PC-3 (cell line): ENCODE results near the gene PRKN. TPM values are rescaled to one million over a fixed set of nuclear protein-coding genes. Genes with fewer than 3 reads are reported as not detected.
A peak's percentile ranks its signal among the peaks of the same experiment; 100 is the strongest.

Source experiments
- ATAC-seq: fragments of 200-7000 bp; cut with Tn5 transposase; 2 replicates; pipeline ENCODE4 v1.9.1; 2020; ENCODE audit warnings: mild to moderate bottlenecking, moderate library complexity
- BruUV-seq: library from RNA; stranded (reverse); fragments of 400-500 nt; replicated peaks from 2 replicates; lab custom pipeline; 2021; lab: Mats Ljungman, UMichigan
- CTCF ChIA-PET: fragments of 300-600 bp; sonication (Branson Sonifier 250); formaldehyde crosslinking; loops from one replicate; lab custom pipeline; 2022; ENCODE audit warnings: antibody characterized with exemption; lab: Charles Lee
- POLR2A ChIA-PET: fragments of 300-600 bp; sonication (Branson Sonifier 250); formaldehyde crosslinking; loops from one replicate; lab custom pipeline; 2022; ENCODE audit warnings: antibody characterized with exemption; ENCODE audit not compliant: unreplicated experiment; lab: Charles Lee
- DNase-seq: peaks from one replicate; pipeline ENCODE4 v3.0.0-alpha.2; 2015
- H2AFZ ChIP-seq: fragments of 300-600 bp; sonication (generic); 2 replicates; pipeline ENCODE4 v1.6.0; 2016; ENCODE audit warnings: antibody characterized with exemption, low read length
- H3F3A ChIP-seq: fragments of 300-600 bp; sonication (generic); one replicate; pipeline ENCODE4 v1.6.0; 2017; ENCODE audit warnings: antibody characterized with exemption, low read length, control low read depth, mild to moderate bottlenecking; ENCODE audit not compliant: unreplicated experiment
- H3K27ac ChIP-seq: fragments of 300-600 bp; sonication (generic); 2 replicates; pipeline ENCODE4 v1.5.1; 2016; ENCODE audit warnings: mild to moderate bottlenecking, low read length
- H3K27me3 ChIP-seq: fragments of 300-600 bp; sonication (generic); 2 replicates; pipeline ENCODE4 v1.6.1; 2016; ENCODE audit warnings: low read length, mixed read lengths
- H3K36me3 ChIP-seq: fragments of 300-600 bp; sonication (generic); 2 replicates; pipeline ENCODE4 v1.6.1; 2016; ENCODE audit warnings: low read depth, mixed run types, low read length, mixed read lengths
- H3K4me1 ChIP-seq: fragments of 300-600 bp; sonication (generic); 2 replicates; pipeline ENCODE4 v1.5.1; 2016; ENCODE audit warnings: low read length; ENCODE audit not compliant: insufficient read depth
- H3K4me2 ChIP-seq: fragments of 300-600 bp; sonication (generic); 2 replicates; pipeline ENCODE4 v1.6.0; 2016; ENCODE audit warnings: low read length
- H3K4me3 ChIP-seq: fragments of 300-600 bp; sonication (generic); 2 replicates; pipeline ENCODE4 v1.5.1; 2016; ENCODE audit warnings: mild to moderate bottlenecking, low read length, mixed read lengths
- H3K79me2 ChIP-seq: fragments of 300-600 bp; sonication (generic); 2 replicates; pipeline ENCODE4 v1.6.1; 2017; ENCODE audit warnings: low read length, mixed read lengths
- H3K9ac ChIP-seq: fragments of 300-600 bp; sonication (generic); 2 replicates; pipeline ENCODE4 v1.6.0; 2016; ENCODE audit warnings: mild to moderate bottlenecking, low read length
- H3K9me2 ChIP-seq: fragments of 300-600 bp; sonication (generic); replicated peaks from 2 replicates; pipeline ENCODE4 v1.6.1; 2016; ENCODE audit warnings: mixed run types, low read length, mixed read lengths
- H3K9me3 ChIP-seq: fragments of 300-600 bp; sonication (generic); 2 replicates; pipeline ENCODE4 v1.6.1; 2016; ENCODE audit warnings: low read length, mixed read lengths
- H4K20me1 ChIP-seq: fragments of 300-600 bp; sonication (generic); 2 replicates; pipeline ENCODE4 v1.6.1; 2016; ENCODE audit warnings: low read length, mixed read lengths
- CTCF ChIP-seq: fragments of 300-600 bp; sonication (generic); conservative IDR thresholded peaks from 2 replicates; pipeline ENCODE4 v1.5.1; 2017; ENCODE audit warnings: antibody characterized with exemption, low read depth, mild to moderate bottlenecking, low read length
- EZH2 ChIP-seq: fragments of 300-600 bp; sonication (generic); IDR thresholded peaks from one replicate; pipeline ENCODE4 v1.6.1; 2017; ENCODE audit warnings: antibody characterized with exemption, mild to moderate bottlenecking, low read length; ENCODE audit not compliant: unreplicated experiment
- EZH2phosphoT487 ChIP-seq: fragments of 300-600 bp; sonication (generic); IDR thresholded peaks from 2 replicates; pipeline ENCODE4 v1.6.1; 2018; ENCODE audit warnings: mild to moderate bottlenecking, antibody characterized with exemption, low read length, borderline replicate concordance
- intact Hi-C: fragments of 100-400 bp; cut with micrococcal nuclease; formaldehyde crosslinking; loops from 2 replicates; pipeline ENCODE4 v1.9.0; 2023
- total RNA-seq: library from RNA; depleted of rRNA; stranded (reverse); fragments of >200 nt; gene quantifications from 2 replicates; pipeline ENCODE4 v1.2.3, GENCODE V29; 2014

PRKN gene
- total RNA-seq, 1 experiment from 2014 or later = not detected

- intact Hi-C loops = no loop called here
- H3K27ac ChIP-seq = no peak overlapping the region
- DNase-seq (no peak), ATAC-seq (no peak)
- no peaks in the 10 kb centered on the region for H3F3A ChIP-seq
- no peaks in the 10 kb centered on the region for H3K27me3 ChIP-seq
- no peaks in the 10 kb centered on the region for H3K79me2 ChIP-seq
- no peak overlapping the region for H2AFZ ChIP-seq
- H3K9ac ChIP-seq = no peak overlapping the region
- no peaks in the 10 kb centered on the region for H3K9me3 ChIP-seq
- TF ChIP-seq EZH2 (no peak), EZH2phosphoT487 (no peak), CTCF (no peak)
- no peak overlapping the region for H3K4me2 ChIP-seq
- H3K36me3 ChIP-seq = no peaks in the 10 kb centered on the region
- H3K9me2 ChIP-seq = no peaks in the 10 kb centered on the region
- no TSS peak for BruUV-seq
- POLR2A ChIA-PET = no interaction called here
- H3K4me3 ChIP-seq = no peak overlapping the region
- H4K20me1 ChIP-seq = no peaks in the 10 kb centered on the region
- CTCF ChIA-PET = no interaction called here
- no peaks in the 10 kb centered on the region for H3K4me1 ChIP-seq
These were observed 602.7 kb downstream of the PRKN start for GRCh38 chr6:162124710-162125435.

GRCh38 chr6:162123797-162124196 lies 603.8 kb downstream of the PRKN start:
- no TSS peak for BruUV-seq
- CTCF ChIA-PET = no interaction called here
- H3K36me3 ChIP-seq = no peaks in the 10 kb centered on the region

More at GRCh38 chr6:162123797-162124196, 603.8 kb downstream of the PRKN start:
- peak; percentile 35; the same call in 1 of the 2 replicates for TF ChIP-seq CTCF
- TF ChIP-seq EZH2 = no peak
- Histone ChIP-seq H3K27me3 (no peaks in the 10 kb centered on the region), H3K4me2 (no peak overlapping the region), H3K27ac (no peak overlapping the region), H4K20me1 (no peaks in the 10 kb centered on the region), H3K4me1 (no peaks in the 10 kb centered on the region), H3F3A (no peaks in the 10 kb centered on the region), H3K79me2 (no peaks in the 10 kb centered on the region), H3K4me3 (no peak overlapping the region), H3K9me2 (no peaks in the 10 kb centered on the region), H3K9me3 (no peaks in the 10 kb centered on the region), H3K9ac (no peak overlapping the region), H2AFZ (no peak overlapping the region)
- intact Hi-C loops = no loop called here
- POLR2A ChIA-PET = no interaction called here
- DNase-seq (no peak), ATAC-seq (no peak)
